Fibroblast of lung (primary cell): Measurements from ENCODE around the gene IL36RN.

Experiments
- EZH2 ChIP-seq: IDR thresholded peaks from 2 replicates; pipeline ENCODE4 v1.5.1; 2012; ENCODE audit warnings: low read length, control low read depth, mild to moderate bottlenecking; ENCODE audit errors: missing control alignments
- TF ChIP-seq, protein P1 (sequence below), 2 donors: IDR thresholded peaks in 1 of 2; conservative IDR thresholded peaks in 1 of 2; 1 replicate in 1 of 2; 2 replicates in 1 of 2; pipeline ENCODE4 v1.5.1; 2011 to 2012; ENCODE audit warnings: low read length in 2 of 2, control low read depth in 1 of 2, inconsistent platforms in 1 of 2, low read depth in 1 of 2, mild to moderate bottlenecking in 1 of 2

DNA sequence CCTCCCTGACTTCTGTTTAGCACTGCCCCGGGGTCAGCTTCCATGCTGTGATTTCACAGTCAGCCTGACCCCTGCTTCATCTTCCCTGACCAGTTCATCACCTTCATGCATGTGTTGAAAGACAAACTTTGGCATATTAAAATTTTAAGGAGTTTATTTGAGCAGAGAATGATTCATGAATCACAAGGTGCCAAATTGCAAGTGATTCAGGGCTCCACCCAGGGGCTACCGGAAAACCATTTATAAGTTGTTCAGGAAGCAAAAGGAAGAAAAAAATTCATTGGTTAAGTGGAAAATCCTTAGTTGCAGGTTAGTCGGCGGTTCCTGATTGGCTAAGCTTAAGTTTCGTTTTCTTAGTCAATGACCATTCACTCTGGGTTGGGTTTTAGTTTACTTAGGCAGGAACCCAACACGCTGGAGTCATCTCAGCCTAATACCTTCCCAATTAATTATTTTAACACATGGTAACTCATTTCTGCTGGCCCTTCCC is 19.4 kb downstream of the IL36RN start:
- TF ChIP-seq EZH2: no peak
- TF ChIP-seq, protein P1, sequence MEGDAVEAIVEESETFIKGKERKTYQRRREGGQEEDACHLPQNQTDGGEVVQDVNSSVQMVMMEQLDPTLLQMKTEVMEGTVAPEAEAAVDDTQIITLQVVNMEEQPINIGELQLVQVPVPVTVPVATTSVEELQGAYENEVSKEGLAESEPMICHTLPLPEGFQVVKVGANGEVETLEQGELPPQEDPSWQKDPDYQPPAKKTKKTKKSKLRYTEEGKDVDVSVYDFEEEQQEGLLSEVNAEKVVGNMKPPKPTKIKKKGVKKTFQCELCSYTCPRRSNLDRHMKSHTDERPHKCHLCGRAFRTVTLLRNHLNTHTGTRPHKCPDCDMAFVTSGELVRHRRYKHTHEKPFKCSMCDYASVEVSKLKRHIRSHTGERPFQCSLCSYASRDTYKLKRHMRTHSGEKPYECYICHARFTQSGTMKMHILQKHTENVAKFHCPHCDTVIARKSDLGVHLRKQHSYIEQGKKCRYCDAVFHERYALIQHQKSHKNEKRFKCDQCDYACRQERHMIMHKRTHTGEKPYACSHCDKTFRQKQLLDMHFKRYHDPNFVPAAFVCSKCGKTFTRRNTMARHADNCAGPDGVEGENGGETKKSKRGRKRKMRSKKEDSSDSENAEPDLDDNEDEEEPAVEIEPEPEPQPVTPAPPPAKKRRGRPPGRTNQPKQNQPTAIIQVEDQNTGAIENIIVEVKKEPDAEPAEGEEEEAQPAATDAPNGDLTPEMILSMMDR (conservative IDR thresholded peaks at IDR 0.05 in 1 of 2, IDR thresholded peaks at IDR 0.05 in 1 of 2; ENCODE audit: low read depth in 1 of 2, low read length in 2 of 2): no peak
